ENCODE data around the gene YDJC. TPM values are rescaled to one million over a fixed set of nuclear protein-coding genes. Genes with fewer than 3 reads are reported as not detected.
A peak's percentile ranks its signal among the peaks of the same experiment; 100 is the strongest.

YDJC gene
- total and polyA plus RNA-seq, 2 of the 13 experiments (the other 11 are each of a cell fraction or from before 2014, with no cell fraction given), result 15.3 to 32.0 TPM

- TF ChIP-seq KIAA2018 (CRISPR knock-in tag; IDR thresholded peaks at IDR 0.05; ENCODE audit: borderline replicate concordance) (no peak), ZSCAN20 (CRISPR knock-in tag; IDR thresholded peaks at IDR 0.05; ENCODE audit: borderline replicate concordance) (0 out of 2 replicates have a peak, but pooled peaks have one; percentile 22), ZNF138 (CRISPR knock-in tag; IDR thresholded peaks at IDR 0.05; ENCODE audit: low read depth) (no peak), ZNF446 (CRISPR knock-in tag; IDR thresholded peaks at IDR 0.05) (no peak), MEIS1 (CRISPR knock-in tag; IDR thresholded peaks at IDR 0.05; ENCODE audit: borderline replicate concordance) (no peak), RBM22 (optimal IDR thresholded peaks at IDR 0.05; ENCODE audit: low read length) (no peak), MATR3 (CRISPR knock-in tag; IDR thresholded peaks at IDR 0.05) (no peak), TARDBP (CRISPR knock-in tag; IDR thresholded peaks at IDR 0.05) (no peak), SRY (CRISPR knock-in tag; IDR thresholded peaks at IDR 0.05) (no peak), POLR2AphosphoS5 (IDR thresholded peaks at IDR 0.05; ENCODE audit: low read depth, low read length) (peak; percentile 83), GABPA (IDR thresholded peaks at IDR 0.05; ENCODE audit: low read depth, low read length) (peak; percentile 49; the same call in 1 of the 2 replicates), GABPA (CRISPR knock-in tag; IDR thresholded peaks at IDR 0.05; ENCODE audit: low read depth) (no peak), ZNF839 (CRISPR knock-in tag; IDR thresholded peaks at IDR 0.05; ENCODE audit: borderline replicate concordance) (0 out of 2 replicates have a peak, but pooled peaks have one; percentile 25)
These were observed 12.2 kb upstream of the YDJC start, which contains the start of gene SDF2L1 (continued) for GRCh38 chr22:21641789-21642583.
